HG03439 (cell line): ENCODE measurements around the gene ASXL1.
"Not testable (repeated sequence)": the region's sequence is repeated elsewhere in the genome, so short reads cannot be mapped to it uniquely, and the experiment has no call there.

Experiments
- ATAC-seq: cut with Tn5 transposase; IDR thresholded peaks from one replicate; pipeline ENCODE4 v1.9.1; 2021; ENCODE audit warnings: mild to moderate bottlenecking, moderate library complexity; ENCODE audit not compliant: unreplicated experiment

ASXL1 gene

DNA sequence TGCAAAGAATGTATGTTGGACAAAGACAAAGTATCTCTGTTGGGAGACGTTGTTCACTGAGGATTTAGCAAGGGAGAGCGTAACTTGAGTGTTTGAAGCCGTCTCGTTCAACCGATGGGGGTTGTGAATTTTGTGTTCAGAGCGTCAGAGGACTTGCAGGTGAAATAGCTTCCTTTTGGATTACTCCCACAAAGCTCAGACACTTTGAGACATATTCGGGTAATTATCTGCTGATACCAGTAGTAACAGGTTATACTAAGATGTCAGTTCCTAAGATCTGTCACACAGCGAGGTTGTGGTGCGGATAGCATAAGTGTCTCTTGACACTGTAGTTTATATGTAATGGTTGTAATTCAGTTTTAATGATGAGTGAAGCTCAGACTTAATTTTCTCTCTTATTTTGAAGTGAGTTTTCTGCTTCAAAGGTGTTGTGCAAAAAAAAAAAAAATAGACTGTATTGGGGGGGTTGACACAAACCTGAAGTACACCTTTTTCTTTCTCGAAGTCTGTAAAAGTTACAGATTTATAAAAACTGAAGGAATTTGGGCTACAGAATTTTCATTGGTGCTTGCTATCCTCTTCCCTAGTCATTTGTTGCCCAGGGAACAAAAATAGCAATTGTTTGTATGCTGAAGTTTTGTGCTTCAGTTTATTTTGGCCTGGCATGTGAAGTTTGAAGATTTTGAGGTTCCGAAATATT lies 1.7 kb downstream of the ASXL1 start:
- no peak for ATAC-seq

DNA sequence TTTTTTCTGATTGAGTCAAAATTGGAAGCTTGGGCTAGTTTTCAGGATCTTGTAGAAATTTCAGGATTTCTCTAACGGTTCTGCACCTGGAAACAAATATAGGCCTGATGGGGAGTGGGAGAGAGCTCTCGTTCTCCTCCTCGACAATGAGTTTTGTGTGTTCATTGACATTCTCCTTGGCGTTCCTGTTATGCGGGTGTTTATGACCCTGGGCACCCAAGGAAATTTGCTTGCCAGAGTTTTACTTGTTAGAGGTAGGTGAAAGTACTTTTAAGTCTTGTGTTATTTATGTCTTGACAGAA lies 2.2 kb downstream of the ASXL1 start:
- no peak for ATAC-seq

DNA sequence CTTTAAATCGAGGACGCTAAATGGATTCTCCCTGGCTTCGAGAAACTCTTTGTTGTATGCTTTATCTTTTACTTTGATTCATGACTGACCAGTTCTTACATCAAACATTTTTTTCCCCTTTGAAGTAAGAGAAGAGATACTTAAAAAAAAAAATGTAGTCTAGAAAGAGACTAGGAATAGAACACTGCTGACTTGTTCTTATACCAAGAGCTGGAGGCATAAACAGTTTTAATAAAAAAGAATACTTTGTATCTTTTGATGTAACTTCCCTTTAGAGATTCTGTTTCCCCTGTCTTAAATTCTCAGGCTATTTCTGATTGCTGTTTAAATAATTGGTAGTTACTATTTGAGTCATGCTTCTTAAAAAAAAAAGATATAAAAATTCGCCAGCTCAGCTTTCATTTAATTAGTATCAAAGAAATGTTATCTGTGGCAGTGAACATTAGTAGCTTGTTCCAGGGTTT lies 4.8 kb downstream of the ASXL1 start:
- no peak for ATAC-seq

DNA sequence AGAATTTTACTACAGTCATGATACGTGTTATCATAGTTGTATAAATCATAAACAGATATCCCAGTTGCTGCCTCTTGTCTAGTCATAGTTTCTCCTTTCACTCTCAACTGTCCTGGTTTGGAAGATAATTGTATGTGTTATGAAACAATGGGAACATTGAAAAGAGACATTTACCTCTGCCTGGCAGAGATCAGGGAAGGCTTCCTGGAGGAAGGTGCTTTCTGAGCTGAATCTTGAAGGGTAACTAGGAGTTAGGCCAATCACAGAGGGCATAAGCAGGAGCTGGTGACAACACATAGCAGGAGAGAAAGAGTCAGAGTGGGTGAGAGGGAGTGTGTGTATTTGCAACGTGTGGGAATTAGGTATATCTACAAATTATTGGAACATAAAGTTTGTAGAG lies 5.4 kb downstream of the ASXL1 start:
- ATAC-seq: no peak

DNA sequence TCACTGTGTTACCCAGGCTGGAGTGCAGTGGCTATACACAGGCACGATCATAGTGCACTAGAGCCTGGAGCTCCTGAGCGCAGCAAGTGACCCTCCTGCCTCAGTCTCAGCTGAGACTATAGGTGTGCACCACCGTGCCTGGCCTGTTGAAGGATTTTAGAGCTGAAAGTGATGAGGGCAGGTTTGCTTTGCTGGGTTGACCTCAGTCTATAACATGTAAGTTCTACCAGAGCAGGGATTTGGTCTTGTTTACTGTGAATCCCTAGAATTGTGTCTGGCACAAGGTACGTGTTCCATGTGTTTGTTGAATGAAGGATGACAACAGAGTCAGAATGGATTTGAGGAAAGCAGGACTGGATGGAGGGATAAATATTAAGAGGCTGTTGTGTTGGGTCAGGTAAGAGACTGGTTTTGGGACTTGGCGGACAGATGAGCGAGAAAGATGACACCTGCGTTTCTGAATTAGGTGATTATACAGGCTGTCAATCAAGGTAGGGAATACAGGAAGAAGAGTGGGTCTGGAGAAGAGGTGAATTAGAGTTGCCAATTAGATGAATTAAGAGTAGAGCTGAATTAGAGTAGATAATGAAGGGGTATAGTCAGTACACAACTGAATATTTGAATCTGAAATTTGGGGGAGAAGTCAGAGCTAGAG lies 6.5 kb downstream of the ASXL1 start:
- no peak for ATAC-seq

DNA sequence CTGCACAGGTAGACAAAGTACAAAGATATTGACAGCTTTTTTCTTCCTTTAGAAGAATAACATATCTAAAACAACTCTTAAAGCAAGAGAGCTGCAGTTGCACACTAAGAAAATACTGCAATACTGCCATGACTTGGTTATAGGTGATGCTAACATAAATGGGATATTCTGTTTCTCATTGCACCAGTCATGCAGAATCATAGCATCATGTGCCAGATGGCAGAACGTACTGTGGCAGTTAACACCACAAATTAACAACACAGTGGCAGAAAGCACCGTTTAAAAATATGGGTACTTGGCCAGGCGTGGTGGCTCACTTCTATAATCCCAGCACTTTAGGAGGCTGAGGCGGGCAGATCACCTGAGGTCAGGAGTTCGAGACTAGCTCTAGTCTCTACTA lies 7.4 kb downstream of the ASXL1 start:
- no peak for ATAC-seq

DNA sequence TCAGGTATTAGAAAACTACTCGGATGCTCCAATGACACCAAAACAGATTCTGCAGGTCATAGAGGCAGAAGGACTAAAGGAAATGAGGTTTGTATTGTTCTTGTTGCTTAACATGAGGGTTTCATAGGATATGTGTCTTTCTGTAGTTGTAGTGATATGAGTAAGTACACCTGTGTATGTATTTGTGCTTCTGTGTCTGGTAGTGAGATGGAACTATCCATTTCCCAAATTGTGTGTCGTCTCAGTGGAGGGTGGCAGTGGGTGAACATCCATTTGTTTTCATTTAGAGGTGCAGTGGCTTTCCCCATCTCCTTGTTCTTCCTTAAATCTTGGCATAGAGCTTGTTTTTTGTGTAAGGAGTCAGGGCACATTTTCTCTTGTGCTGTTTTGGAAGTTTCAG lies 8.2 kb downstream of the ASXL1 start:
- no peak for ATAC-seq

DNA sequence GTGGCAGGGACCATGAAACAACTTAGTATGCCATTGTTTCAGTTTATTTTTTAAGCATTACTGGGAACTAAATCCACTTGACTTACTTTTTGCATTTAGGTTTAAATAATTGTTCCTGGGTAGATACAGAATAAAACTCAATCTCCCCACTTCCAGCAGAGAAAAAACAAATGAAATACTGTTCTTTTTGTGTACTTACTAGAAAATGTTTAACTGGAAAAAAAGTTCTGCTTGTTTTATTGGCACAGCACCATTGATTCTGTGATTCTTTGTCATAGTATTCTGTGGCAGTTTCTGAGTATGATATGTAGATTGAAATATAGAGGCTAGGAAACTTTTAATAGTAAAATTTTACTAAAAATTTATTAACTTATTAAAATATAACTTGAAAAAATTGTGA lies 10.2 kb downstream of the ASXL1 start:
- no peak for ATAC-seq

DNA sequence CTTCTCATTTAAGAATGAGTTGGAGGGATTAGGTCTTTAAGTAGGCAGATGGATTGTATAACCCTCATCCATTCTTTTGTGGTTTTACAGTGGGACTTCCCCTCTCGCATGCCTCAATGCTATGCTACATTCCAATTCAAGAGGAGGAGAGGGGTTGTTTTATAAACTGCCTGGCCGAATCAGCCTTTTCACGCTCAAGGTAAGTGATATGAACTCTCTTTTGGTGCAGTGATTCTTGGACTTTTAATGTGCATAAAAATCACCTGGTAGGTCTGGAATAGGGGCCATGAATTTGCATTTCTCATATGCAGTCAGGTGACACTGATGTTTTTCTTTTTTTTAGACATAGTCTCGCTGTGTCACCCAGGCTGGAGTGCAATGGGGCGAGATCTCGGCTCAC lies 10.8 kb downstream of the ASXL1 start:
- ATAC-seq: no peak

DNA sequence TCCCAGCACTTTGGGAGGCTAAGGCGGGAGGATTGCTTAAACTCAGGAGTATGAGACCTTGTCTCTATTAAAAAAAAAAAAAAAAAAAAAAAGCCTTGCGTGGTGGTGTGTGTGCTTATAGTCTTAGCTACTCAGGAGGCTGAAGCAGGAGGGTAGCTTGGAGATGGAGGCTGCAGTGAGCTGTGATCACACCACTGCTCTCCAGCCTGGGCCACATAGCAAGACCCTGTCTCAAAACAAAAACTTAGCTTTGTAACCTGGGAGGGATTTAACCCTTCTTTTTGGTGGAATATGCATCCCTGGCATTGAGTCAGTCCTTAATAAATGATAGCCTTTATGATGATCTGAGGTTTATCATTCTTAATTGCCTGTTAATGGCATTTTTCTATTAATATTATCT lies 12.8 kb downstream of the ASXL1 start:
- no peak for ATAC-seq

DNA sequence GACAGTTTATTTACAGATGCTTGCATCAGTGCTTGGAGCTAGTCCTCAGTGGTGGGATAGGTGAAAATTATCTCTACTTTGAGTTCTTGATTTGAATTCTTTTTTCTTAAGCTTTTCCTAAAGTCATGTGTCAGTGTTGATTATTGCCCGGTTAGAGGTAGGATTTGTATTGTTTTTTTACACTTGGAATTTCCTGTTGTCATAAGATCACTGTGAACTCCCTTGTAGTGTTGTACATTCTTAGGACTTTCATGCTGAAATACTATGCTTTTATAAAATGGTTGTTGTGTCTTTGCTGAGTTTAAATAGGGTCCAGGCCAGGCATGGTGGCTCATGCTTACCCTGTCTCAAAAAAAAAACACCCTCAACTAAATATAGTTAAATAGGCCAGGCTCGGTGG lies 20.3 kb downstream of the ASXL1 start:
- ATAC-seq: no peak

DNA sequence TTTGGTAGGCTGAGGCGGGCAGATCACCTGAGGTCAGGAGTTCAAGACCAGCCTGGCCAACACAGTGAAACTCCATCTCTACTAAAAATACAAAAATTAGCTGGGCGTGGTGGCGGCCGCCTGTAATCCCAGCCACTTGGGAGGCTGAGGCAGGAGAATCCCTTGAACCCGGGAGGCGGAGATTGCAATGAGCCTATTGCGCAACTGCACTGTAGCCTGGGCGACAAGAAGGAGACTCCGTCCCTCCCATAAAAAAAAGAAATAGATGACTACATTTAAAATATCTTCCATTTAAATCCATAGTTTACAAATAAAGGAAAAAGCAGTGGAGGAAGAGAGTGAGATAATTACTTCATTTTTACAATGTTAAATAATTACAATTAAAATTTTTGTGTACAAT lies 21.9 kb downstream of the ASXL1 start:
- not testable (repeated sequence) for ATAC-seq

DNA sequence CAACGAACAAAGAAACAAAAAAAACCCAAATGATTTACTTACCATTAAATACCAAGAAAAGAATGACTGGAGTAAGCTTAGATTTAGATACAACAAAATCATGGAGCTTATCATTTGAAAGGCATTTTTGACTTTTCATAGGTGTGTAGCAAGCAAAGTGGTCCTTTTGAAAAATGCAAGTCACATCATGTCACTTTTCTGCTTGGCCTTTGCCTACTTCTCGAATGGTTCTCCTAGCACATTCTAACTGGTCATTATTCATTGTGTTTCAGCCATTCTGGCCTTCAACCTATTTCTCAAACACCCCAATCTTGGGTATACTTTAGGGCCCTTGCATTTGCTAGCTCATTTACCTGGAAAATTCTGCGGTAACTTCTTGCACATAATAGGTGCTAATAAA lies 22.6 kb downstream of the ASXL1 start:
- no peak for ATAC-seq

DNA sequence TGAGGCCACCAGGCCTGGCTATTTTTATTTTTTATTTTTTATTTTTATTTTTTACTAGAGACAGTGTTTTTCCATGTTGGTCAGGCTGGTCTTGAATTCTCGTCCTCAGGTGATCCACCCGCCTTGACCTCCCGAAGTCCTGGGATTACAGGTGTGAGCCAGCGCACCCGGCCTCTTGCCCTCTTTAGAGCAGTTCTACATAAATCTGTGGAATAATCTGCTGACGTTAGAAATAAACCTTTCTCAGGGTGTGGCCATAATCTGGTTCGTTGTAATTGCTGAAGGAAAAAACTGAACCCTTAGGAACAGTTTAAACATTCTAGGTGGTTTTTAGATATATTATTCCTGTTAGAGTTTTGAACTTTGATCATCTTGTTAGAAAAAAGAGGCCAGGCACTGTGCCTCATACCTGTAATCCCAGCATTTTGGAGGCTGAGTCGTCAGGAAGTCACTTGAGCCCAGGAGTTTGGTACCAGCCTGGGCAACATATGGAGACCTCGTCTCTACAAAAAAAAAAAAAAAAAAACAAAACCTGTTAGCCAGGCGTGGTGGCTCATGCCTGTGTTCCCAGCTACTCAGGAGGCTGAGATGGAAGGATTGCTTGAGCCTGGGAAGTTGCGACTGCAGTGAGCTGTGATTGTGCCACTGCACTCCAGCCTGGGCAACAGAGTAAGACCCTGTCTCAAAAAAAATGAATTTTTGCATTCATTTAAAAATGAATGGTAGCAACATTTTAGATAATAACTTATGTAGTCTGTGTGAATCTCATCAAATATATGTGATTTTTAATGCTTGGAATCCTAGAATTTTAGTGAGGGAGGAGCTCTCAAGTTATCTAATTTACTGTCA lies 24.2 kb downstream of the ASXL1 start:
- no peak for ATAC-seq

DNA sequence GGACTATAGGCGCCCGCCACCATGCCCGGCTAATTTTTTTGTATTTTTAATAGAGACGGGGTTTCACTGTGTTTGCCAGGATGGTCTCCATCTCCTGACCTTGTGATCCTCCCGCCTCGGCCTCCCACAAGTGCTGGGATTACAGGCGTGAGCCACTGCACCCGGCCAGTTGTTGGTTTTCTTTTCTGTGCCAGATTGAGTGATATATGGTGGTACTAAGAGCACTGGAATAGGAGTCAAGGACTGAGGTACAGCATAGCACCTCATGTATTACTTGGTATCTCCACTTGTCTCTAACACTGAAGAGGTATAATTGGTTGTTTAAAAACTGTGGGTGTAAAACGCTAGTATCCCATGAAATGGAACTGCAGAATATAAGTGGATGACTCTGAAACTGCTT lies 25.3 kb downstream of the ASXL1 start:
- not testable (repeated sequence) for ATAC-seq

DNA sequence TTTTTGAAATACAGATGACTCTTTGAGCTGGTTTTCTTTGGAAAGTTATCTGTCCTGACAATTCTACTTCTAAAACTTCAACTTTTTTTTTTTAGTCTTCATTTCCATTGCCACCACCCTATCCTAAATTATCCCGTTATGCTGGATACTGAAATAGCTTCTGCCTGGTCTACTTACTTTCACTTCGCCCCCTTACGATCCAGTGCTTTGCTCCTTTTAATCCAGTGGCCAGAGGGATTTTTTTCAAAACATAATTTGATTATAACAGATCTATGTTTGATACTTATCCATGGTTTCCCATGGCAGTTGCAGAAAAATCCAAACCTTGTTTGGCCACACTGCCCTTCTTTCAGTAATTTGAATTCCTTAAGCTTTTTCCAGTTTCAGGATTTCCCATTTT lies 27.4 kb downstream of the ASXL1 start:
- ATAC-seq: no peak

DNA sequence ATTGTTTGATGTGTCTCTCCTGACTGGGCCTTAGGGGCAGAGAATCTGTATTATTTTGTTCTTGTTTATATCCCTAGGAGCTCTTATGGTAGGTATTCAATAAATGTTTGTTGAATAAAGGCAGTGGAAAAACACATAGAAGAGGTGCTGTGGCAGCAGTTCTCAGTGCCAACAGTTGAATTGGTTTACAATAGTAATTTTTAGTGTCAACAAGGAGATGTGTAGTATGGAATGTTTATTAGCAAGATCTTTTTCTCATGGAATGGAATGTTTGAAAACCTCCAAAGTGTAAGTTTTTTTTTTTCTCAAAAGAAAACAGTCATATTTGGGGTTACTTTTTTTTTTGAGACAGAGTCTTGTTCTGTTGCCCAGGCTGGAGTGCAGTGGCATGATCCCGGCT lies 28.0 kb downstream of the ASXL1 start:
- no peak for ATAC-seq

DNA sequence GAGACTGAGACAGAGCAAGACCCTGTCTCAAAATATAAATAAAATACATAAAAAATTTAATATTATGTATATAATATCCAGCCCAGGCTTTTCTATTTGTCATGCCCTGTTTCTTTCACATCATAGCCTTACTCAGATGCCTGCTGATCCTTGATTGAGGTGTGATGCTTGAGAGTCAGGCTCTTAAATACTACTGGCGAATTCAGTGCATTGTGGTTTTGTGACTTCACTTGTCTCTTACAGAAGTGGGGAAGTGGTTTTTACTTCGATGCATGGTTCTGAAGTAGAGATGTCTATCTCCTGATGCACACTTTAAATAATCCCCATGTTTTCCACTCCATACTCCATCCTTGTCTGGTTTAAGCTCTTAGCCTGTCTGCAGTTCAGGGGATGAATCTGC lies 29.1 kb downstream of the ASXL1 start:
- no peak for ATAC-seq

DNA sequence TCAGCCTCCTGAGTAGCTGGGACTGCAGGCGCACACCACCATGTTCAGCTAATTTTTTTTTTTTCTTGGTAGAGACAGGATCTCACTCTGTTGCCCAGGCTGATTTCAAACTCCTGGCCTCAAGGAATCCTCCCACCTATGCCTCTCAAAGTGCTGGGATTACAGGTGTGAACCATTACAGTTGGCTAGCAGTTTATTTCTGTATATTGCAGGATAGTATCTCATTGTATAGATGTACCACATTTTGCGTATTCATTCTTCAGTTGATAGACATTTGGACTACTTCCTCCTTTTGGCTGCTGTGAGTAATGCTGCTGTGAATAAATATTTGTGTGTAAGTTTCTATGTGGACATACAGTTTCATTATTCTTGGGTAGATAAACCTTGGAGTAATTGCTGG lies 32.9 kb downstream of the ASXL1 start:
- ATAC-seq: no peak

DNA sequence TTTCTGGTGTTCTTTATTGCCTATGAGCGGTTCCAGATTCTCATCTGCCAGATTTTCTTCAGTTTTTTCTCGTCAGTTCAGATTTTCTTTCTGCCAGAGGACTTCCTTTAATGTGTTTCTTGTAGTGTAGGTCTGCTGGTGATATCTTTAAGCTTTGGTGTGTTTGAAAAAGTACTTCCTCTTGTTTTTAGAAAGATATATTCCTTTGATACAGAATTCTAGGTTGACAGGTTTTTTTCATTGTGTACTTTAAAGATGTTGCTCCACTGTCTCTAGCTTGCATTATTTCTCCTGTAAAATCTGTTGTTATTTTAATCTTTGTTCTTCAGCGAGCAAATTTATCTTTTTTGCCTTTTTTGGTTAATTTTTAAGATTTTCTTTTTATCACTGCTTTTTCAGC lies 36.9 kb downstream of the ASXL1 start:
- ATAC-seq: no peak

DNA sequence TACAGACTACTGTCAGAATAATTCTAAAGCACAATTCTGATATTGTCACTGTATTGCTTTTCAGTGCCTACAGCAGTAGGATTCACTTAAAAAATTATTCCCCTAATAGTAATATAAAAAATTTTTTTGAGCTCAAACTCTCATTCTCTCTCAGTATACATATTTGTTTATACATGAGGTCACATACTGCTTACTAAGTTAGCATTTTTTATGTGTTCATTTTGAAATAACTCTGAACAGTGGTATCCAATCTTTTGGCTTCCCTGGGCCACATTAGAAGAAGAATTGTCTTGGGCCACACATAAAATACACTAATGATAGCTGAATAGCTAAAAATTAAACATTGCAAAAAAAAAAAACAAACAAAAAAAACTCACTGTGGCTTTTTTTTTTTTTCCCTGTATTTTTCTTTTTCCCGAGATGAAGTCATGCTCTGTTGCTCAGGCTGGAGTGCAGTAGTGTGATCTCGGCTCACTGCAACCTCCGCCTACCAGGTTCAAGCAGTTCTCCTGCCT lies 38.6 kb downstream of the ASXL1 start:
- ATAC-seq: no peak

DNA sequence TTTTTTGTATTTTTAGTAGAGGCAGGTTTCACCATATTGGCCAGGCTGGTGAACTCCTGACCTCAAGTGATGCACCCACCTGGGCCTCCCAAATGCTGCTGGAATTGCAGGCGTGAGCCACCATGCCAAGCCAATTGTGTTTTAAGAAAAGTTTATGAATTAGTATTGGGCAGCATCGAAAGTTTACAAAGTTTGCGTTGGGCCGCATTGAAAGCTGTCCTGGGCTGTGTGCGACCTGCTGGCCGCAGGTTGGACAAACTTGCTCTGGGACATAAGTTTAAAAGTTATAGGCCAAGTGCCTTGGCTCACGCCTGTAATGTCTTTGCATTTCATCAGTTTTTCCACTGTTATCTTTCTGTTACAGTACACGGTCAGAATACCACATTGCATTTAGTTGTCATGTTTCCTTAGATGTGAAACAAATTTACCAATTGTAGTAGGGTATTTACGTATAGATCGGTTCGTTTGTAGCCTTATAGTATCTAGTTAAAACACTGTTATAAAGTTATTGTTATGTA lies 39.5 kb downstream of the ASXL1 start:
- ATAC-seq: no peak
